KOPT-K1 (cell line): ENCODE data around the gene ANKLE2.

ENCODE experiments used
- H3K27ac ChIP-seq: fragments of 200-600 bp; sonication (generic); 2 replicates; pipeline ENCODE4 v1.5.1; 2016; ENCODE audit warnings: antibody characterized with exemption, mild to moderate bottlenecking, low read depth, low read length; ENCODE audit not compliant: poor library complexity, severe bottlenecking
- H3K36me3 ChIP-seq: fragments of 200-600 bp; sonication (generic); 2 replicates; pipeline ENCODE4 v1.5.1; 2017; ENCODE audit warnings: antibody characterized with exemption, mild to moderate bottlenecking, low read length, moderate library complexity; ENCODE audit not compliant: insufficient read depth
- H3K9me3 ChIP-seq: fragments of 200-600 bp; sonication (generic); 2 replicates; pipeline ENCODE4 v1.5.1; 2017; ENCODE audit warnings: antibody characterized with exemption, low read length, mild to moderate bottlenecking; ENCODE audit not compliant: insufficient read depth, poor library complexity, severe bottlenecking

Gene ANKLE2

GRCh38 chr12:132675757-132676432, 85.7 kb downstream of the ANKLE2 start:
- H3K36me3 ChIP-seq, result peaks cover 99% of the 10 kb centered on the region
- no peaks in the 10 kb centered on the region for H3K9me3 ChIP-seq
- H3K27ac ChIP-seq, result no peak overlapping the region
